HG02870 (cell line): ENCODE measurements around the gene THY1.

ENCODE experiments used
- ATAC-seq: cut with Tn5 transposase; IDR thresholded peaks from one replicate; pipeline ENCODE4 v1.9.1; 2021; ENCODE audit warnings: mild to moderate bottlenecking, moderate library complexity; ENCODE audit not compliant: unreplicated experiment

The THY1 gene

DNA sequence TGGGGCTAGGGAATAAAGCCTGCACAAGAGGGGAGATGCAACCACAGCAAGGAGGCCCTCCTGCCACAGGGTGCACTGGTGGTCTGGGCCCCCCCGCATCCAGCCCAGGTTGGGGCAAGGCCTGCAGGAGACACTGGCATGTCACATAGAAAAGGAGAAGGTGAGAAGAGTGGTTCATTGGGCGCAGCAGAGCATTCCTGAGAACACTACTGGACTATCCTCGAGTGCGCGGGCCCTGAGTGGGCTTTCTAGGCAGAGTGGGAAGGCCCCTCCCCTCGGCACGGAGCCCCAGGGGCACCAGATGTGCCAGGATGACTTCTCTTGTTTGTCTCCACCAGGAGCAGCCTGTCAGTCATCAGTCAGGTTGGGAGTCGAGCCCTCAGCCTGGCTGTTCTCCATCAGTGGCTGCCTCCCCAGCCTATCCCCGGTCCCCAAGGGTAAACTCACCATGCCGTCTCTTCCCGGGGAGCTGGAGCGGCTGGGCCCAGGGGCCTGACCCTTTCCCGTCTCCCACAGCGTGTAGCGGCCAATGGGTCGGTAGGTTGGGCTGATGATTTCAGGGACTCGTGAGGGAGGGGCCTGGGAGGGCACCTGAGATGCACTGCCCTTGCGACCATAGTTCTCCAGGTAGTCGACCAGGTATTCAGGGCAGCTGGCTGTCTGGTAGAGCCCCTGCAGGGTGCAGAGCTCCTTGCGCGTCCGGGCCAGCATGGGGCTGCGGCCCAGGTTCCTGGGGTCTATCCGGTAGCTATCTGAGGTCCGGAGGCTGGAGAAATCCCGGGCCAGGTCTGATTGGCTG lies 50.5 kb downstream of the THY1 start:
- ATAC-seq, result no peak

- ATAC-seq, result no peak
Observed at GRCh38 chr11:119371778-119372182, 51.2 kb downstream of the THY1 start.

GRCh38 chr11:119371067-119371601 lies 51.8 kb downstream of the THY1 start:
- no peak for ATAC-seq

DNA sequence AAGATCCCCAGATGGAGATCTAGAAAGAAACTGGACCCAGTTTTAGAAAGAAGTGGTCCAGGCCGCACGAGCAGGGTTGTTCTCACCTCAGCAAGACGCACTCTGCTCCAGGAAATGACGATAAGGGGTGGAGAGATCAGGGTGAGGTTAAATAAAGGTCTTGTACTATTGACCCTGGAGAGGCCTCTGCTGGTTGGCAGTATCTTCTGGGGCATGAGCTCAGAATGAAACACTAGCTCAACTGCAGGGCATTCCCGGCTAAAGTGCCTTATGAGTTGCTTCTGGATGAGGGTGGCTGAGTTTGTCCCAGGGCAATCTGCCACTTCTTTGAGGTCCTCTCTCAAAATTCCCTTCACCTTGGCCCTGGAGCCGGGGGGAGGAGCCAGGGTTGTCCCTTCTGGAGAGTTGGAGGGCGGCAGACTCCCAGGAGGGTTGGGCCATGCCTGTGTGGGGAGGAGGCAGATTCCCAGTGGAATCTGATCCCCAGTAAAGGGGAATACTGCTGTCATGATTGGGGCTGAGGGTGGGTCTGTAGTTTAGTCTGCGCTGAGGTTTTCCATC lies 52.4 kb downstream of the THY1 start:
- no peak for ATAC-seq

DNA sequence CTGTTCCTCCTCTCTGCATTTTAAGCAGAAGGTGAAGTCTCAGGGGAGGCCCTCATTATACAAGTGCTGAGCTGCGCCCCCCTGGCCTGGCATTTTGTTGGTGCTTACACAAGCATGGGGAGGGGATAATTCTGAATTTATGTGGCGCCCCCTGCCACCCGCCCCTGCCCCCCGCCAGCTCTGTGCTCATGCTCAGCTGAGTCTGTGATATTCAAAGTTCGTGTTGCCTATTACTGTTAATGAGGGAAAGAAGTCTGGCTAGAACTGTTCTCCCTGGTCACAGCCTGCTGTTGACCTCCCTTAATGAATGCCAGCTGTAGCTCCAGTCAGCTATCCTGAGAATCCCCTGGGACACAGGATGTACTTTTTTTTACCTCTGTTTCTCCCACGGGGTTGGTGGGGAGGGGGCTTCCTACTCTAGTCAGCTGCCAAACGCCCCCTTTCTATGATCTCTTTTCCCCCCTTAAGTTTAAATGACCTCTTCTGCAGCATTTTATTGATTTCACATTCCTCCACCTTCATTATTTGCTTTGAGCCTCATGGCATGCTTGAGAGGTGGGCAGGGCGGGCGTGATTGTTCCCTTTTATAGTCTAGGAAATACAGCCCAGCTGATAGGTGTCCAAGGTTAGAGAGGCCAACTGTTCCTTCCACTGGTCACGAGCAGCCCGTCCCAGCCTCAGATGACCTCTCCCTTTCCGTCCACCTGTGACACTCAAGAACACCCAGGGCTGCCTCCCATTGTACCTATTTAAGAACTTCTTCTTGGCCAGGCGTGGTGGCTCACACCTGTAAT lies 53.6 kb downstream of the THY1 start:
- no peak for ATAC-seq

DNA sequence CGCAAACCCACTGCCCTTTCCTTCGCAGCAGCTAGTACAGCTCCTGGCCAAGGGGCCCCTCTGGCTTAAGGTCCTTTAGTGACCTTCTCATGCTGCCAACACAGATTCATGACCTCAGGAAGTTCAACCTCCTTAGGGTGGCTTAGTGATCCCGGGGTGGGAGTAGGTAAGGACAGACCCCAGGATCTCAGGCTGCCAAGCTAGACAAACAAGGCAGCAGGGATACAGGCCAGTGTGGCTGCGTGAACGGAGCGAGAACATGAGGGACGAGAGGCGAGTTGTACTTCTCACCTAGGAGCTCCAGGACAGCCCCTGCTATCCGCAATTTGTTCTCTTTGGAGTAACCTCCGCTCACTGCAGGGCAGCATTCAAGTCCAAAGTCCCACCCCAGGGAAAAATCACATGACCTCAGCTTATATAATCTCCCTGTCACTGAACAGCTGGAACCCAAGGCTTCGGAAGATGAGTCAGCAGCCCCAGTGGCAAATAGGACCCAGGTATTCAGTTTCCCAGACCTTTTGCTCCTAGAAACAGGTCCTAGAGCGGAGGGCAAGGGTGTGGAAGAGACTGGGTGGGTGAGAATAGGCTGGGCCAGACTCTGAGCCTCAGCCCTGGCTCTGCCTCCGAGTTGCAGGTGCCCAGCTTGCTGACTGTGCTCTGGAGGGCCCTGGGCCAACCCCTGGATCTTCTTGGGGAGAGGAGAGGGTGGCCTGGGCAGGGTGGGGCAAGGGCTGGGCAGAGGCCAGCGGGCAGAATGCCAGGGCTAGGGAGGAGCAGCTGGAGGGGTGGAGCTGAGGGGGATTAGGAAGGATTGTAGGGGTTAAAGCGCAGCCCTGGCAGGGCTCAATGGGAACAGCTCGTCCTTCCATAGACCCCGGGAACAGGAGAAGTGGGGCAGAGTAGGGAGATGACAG lies 54.6 kb downstream of the THY1 start:
- ATAC-seq, result no peak

DNA sequence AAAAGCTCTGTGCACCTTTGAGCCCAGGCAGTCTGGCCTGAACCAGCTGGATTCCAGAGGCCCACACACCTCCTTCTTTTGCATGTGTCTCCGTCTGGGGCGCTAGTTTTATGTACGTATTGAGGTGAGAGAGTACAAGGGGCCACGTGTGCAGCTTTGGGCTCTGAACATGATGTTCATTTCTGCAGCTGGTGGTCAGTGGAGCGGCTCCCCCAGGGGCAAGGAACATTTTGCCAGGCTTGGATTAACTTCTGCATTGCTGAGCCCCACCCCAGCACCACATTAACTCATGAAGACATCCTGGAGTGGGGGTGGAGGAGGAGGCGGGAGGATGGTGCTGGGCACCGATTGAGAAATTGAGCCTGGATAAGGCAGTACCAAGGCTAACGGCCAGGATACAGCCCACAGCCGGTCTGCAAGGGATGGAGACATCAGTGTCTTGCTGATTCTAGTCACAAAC lies 55.3 kb downstream of the THY1 start:
- no peak for ATAC-seq
